ENCODE measurements around the gene NT5DC1. TPM values are rescaled to one million over a fixed set of nuclear protein-coding genes. Genes with fewer than 3 reads are reported as not detected.

The NT5DC1 gene
- polyA plus RNA-seq, 1 of the 3 experiments (the other 2 are of a cell fraction) = 20.3 TPM

- TF ChIP-seq USF2 (IDR thresholded peaks at IDR 0.05; ENCODE audit: borderline replicate concordance, low read depth, low read length) (no peak), REST (IDR thresholded peaks at IDR 0.05; ENCODE audit: low read depth, low read length) (no peak), RAD21 (IDR thresholded peaks at IDR 0.05; ENCODE audit: low read length) (no peak), PBX3 (IDR thresholded peaks at IDR 0.05) (no peak), RCOR1 (IDR thresholded peaks at IDR 0.05; ENCODE audit: low read length) (no peak)
- TF ChIP-seq, protein P1, sequence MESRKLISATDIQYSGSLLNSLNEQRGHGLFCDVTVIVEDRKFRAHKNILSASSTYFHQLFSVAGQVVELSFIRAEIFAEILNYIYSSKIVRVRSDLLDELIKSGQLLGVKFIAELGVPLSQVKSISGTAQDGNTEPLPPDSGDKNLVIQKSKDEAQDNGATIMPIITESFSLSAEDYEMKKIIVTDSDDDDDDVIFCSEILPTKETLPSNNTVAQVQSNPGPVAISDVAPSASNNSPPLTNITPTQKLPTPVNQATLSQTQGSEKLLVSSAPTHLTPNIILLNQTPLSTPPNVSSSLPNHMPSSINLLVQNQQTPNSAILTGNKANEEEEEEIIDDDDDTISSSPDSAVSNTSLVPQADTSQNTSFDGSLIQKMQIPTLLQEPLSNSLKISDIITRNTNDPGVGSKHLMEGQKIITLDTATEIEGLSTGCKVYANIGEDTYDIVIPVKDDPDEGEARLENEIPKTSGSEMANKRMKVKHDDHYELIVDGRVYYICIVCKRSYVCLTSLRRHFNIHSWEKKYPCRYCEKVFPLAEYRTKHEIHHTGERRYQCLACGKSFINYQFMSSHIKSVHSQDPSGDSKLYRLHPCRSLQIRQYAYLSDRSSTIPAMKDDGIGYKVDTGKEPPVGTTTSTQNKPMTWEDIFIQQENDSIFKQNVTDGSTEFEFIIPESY (IDR thresholded peaks at IDR 0.05; ENCODE audit: borderline replicate concordance, low read depth) = no peak
Observed at GRCh38 chr6:116165596-116165995, 64.9 kb downstream of the NT5DC1 start (continued).

DNA sequence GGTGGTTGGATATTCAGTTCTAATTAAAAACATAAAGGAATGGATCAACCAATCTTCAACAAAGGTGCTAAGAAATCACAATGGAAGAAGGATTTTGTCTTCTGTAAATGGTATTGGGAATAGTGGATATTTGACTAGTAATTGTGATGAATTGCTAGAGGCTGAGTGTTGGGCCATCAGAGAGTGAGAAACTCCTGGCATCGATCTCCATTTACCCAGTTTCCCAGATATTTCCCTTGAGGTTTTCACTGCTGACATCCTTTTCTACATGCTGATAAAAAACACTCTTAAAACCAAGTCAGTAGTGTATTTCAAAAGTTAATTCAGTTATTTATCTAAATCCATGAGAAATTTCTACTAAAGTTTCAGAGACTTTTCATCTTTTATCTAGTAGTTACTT, 65.7 kb downstream of the NT5DC1 start:
- H2AFZ ChIP-seq (ENCODE audit: low read depth) = no peak overlapping the region
- H3F3A ChIP-seq (replicated peaks; ENCODE audit: insufficient read depth) = no peaks in the 10 kb centered on the region
- H3K79me2 ChIP-seq (ENCODE audit: insufficient read depth) = 0 out of 2 replicates have a peak, but pooled peaks cover 3% of the 10 kb centered on the region
- no peak overlapping the region for H3K27ac ChIP-seq (ENCODE audit: low read depth in 2 of 2, low read length in 1 of 2)
- POLR2A ChIA-PET = no interaction called here
- no peak overlapping the region for H3K9ac ChIP-seq
- H4K20me1 ChIP-seq (ENCODE audit: insufficient read depth) = no peaks in the 10 kb centered on the region
- H3K36me3 ChIP-seq (replicated peaks in 1 of 2; ENCODE audit: control insufficient read depth in 1 of 2, insufficient read depth in 2 of 2, low read length in 1 of 2) = peaks cover 2 to 10% of the 10 kb centered on the region in 2 experiments
- peaks cover 7% of the 10 kb centered on the region; the same call in 1 of the 2 replicates for H3K9me3 ChIP-seq
- CTCF ChIA-PET = interaction anchor here (0.8 kb wide), 1 partner anchor 204 kb away, joined by 3 read pairs; the partner anchor contains the start of gene DSE
- H3K9me2 ChIP-seq = no peaks in the 10 kb centered on the region
- H3K4me2 ChIP-seq = no peak overlapping the region
- TF ChIP-seq CHD2 (IDR thresholded peaks at IDR 0.05; ENCODE audit: low read length, partially characterized antibody) (no peak), ELF1 (IDR thresholded peaks at IDR 0.05) (no peak), RFX5 (IDR thresholded peaks at IDR 0.05; ENCODE audit: low read length) (no peak), TCF12 (IDR thresholded peaks at IDR 0.05) (no peak), NFIC (IDR thresholded peaks at IDR 0.05; ENCODE audit: borderline replicate concordance) (no peak)
- no peaks in the 10 kb centered on the region for H3K27me3 ChIP-seq (ENCODE audit: insufficient read depth)
- no peaks in the 10 kb centered on the region for H3K4me1 ChIP-seq (ENCODE audit: control insufficient read depth in 1 of 2, insufficient read depth in 2 of 2, low read depth in 1 of 2, low read length in 1 of 2)
- no peak for DNase-seq
- 38% methylated on average over 1 of the region's 1 CpG for WGBS (ENCODE audit: low lambda C conversion rate)
- no peak overlapping the region for H3K4me3 ChIP-seq (ENCODE audit: low read depth in 2 of 2, low read length in 1 of 2)
